Hematopoietic multipotent progenitor cell treated with erythropoietin and hydrocortisone succinate and interleukin-3 and kit ligand, for 15 days (in vitro differentiated cells): Measurements from ENCODE around the gene MUC5AC.

Experiments used
- DNase-seq: peaks from one replicate; pipeline ENCODE4 v3.0.0-alpha.2; 2015; ENCODE audit warnings: low spot score

Gene MUC5AC

GRCh38 chr11:1226226-1226985, 68.7 kb downstream of the MUC5AC start:
- no peak for DNase-seq

- no peak for DNase-seq
Measured at GRCh38 chr11:1226986-1227550, 69.3 kb downstream of the MUC5AC start.

GRCh38 chr11:1227551-1228100, 69.9 kb downstream of the MUC5AC start:
- DNase-seq: no peak

GRCh38 chr11:1228101-1228821, 70.5 kb downstream of the MUC5AC start:
- DNase-seq: no peak

GRCh38 chr11:1228921-1229451, 71.2 kb downstream of the MUC5AC start:
- DNase-seq: no peak

- no peak for DNase-seq
Measured at GRCh38 chr11:1229471-1230120, 71.8 kb downstream of the MUC5AC start.

- no peak for DNase-seq
Measured at GRCh38 chr11:1230121-1230455, 72.3 kb downstream of the MUC5AC start.

GRCh38 chr11:1230456-1231395, 73.0 kb downstream of the MUC5AC start:
- DNase-seq: no peak

- no peak for DNase-seq
Measured at GRCh38 chr11:1231396-1232020, 73.8 kb downstream of the MUC5AC start.

- no peak for DNase-seq
Measured at GRCh38 chr11:1232021-1232882, 74.5 kb downstream of the MUC5AC start.

GRCh38 chr11:1232883-1233321, 75.1 kb downstream of the MUC5AC start:
- DNase-seq: no peak

- DNase-seq: no peak
Measured at GRCh38 chr11:1233351-1234053, 75.7 kb downstream of the MUC5AC start.

- no peak for DNase-seq
Measured at GRCh38 chr11:1234054-1234720, 76.4 kb downstream of the MUC5AC start.

- no peak for DNase-seq
Measured at GRCh38 chr11:1234771-1235305, 77.1 kb downstream of the MUC5AC start.

GRCh38 chr11:1235306-1235900, 77.7 kb downstream of the MUC5AC start:
- DNase-seq: no peak

- no peak for DNase-seq
Measured at GRCh38 chr11:1235901-1236315, 78.2 kb downstream of the MUC5AC start.

- DNase-seq: no peak
Measured at GRCh38 chr11:1236316-1237127, 78.8 kb downstream of the MUC5AC start.
